HepG2 (cell line): ENCODE results near the gene DDAH2. TPM values are rescaled to one million over a fixed set of nuclear protein-coding genes. Genes with fewer than 3 reads are reported as not detected.

ENCODE experiments used
- BHLHE40 ChIP-seq: IDR thresholded peaks from 2 replicates; pipeline ENCODE4 v1.6.1; 2011; ENCODE audit warnings: low read length, improper control_type of control experiment
- CCAR2 ChIP-seq: fragments of 200-400 bp; formaldehyde crosslinking; optimal IDR thresholded peaks from 2 replicates; pipeline ENCODE3; 2018; ENCODE audit warnings: low read depth, mild to moderate bottlenecking, low read length, moderate library complexity
- EZH2 ChIP-seq: conservative IDR thresholded peaks from 2 replicates; pipeline ENCODE4 v1.6.1; 2012; ENCODE audit warnings: mild to moderate bottlenecking, low read depth, low read length, moderate library complexity
- GATAD1 ChIP-seq: IDR thresholded peaks from 2 replicates; pipeline ENCODE4 v1.6.1; 2016; ENCODE audit warnings: missing genetic modification reagents, missing compliant biosample characterization
- HOXA5 ChIP-seq: sonication (generic); formaldehyde crosslinking; IDR thresholded peaks from 2 replicates; pipeline ENCODE4 v1.4.0; 2020; ENCODE audit warnings: missing genetic modification reagents
- KDM2A ChIP-seq: sonication (generic); formaldehyde crosslinking; IDR thresholded peaks from 2 replicates; pipeline ENCODE4 v1.4.0; 2020; ENCODE audit warnings: low read depth, missing genetic modification reagents, borderline replicate concordance
- KDM5B ChIP-seq: sonication (generic); formaldehyde crosslinking; IDR thresholded peaks from 2 replicates; pipeline ENCODE4 v1.4.0; 2020; ENCODE audit warnings: missing genetic modification reagents, mild to moderate bottlenecking, borderline replicate concordance
- NKX3-1 ChIP-seq: sonication (generic); formaldehyde crosslinking; IDR thresholded peaks from 2 replicates; pipeline ENCODE4 v1.5.0; 2020; ENCODE audit warnings: missing genetic modification reagents
- PHB2 ChIP-seq: fragments of 450-650 bp; IDR thresholded peaks from 2 replicates; pipeline ENCODE4 v1.6.1; 2018; ENCODE audit not compliant: partially characterized antibody
- PRMT3 ChIP-seq: sonication (generic); formaldehyde crosslinking; IDR thresholded peaks from 2 replicates; pipeline ENCODE4 v1.8.1; 2022; ENCODE audit warnings: low read depth, mild to moderate bottlenecking, moderate library complexity, missing genetic modification reagents, borderline replicate concordance
- RNF2 ChIP-seq: fragments of 450-650 bp; conservative IDR thresholded peaks from 2 replicates; pipeline ENCODE4 v1.6.1; 2016; ENCODE audit warnings: low read depth
- SMAD9 ChIP-seq: sonication (generic); formaldehyde crosslinking; IDR thresholded peaks from 2 replicates; pipeline ENCODE4 v1.5.1; 2020; ENCODE audit warnings: mild to moderate bottlenecking, missing genetic modification reagents
- THRA ChIP-seq: sonication (generic); formaldehyde crosslinking; IDR thresholded peaks from 2 replicates; pipeline ENCODE4 v1.4.0; 2020; ENCODE audit warnings: missing genetic modification reagents, borderline replicate concordance
- ZIK1 ChIP-seq: sonication (generic); formaldehyde crosslinking; IDR thresholded peaks from 2 replicates; pipeline ENCODE4 v1.5.0; 2020; ENCODE audit warnings: mild to moderate bottlenecking, low read depth, missing genetic modification reagents, borderline replicate concordance
- ZNF446 ChIP-seq: sonication (generic); formaldehyde crosslinking; IDR thresholded peaks from 2 replicates; pipeline ENCODE4 v1.5.0; 2020; ENCODE audit warnings: mild to moderate bottlenecking, missing genetic modification reagents
- ZNF496 ChIP-seq: sonication (generic); formaldehyde crosslinking; IDR thresholded peaks from 2 replicates; pipeline ENCODE4 v1.8.1; 2023; ENCODE audit warnings: mild to moderate bottlenecking, moderate library complexity, missing genetic modification reagents; ENCODE audit not compliant: insufficient replicate concordance
- ZSCAN22 ChIP-seq: sonication (generic); formaldehyde crosslinking; IDR thresholded peaks from 2 replicates; pipeline ENCODE4 v1.4.0; 2020; ENCODE audit warnings: mild to moderate bottlenecking, missing genetic modification reagents
- polyA plus RNA-seq, 8 experiments: library from polyadenylated mRNA; depleted of rRNA in 3 of 8; stranded (reverse) in 7 of 8; unstranded in 1 of 8; fragments of >200 nt; fragmentation: Illumina TruSeq in 4 of 8; extraction: Trizol in 4 of 8; gene quantifications; 2 replicates each; pipeline versions ENCODE4 v1.2.1 to v1.2.3, GENCODE V29; 2011 to 2016; ENCODE audit warnings: low read depth in 4 of 8, missing spikeins in 1 of 8, mixed read lengths in 1 of 8; ENCODE audit not compliant: insufficient read depth in 1 of 8
- total RNA-seq, 5 experiments: library from RNA; depleted of rRNA; stranded (reverse); fragments of >200 nt; fragmentation: Illumina TruSeq; extraction: Trizol; gene quantifications; 2 replicates each; pipeline ENCODE4 v1.2.3, GENCODE V29; 2016; ENCODE audit warnings: low read depth in 1 of 5
- TF ChIP-seq, protein P1 (sequence below): sonication (generic); formaldehyde crosslinking; IDR thresholded peaks from 2 replicates; pipeline ENCODE4 v1.5.0; 2020; ENCODE audit warnings: missing genetic modification reagents, mild to moderate bottlenecking, borderline replicate concordance
- TF ChIP-seq, protein P2 (sequence below): sonication (generic); formaldehyde crosslinking; IDR thresholded peaks from 2 replicates; pipeline ENCODE4 v1.4.0; 2020; ENCODE audit warnings: missing genetic modification reagents, borderline replicate concordance
- TF ChIP-seq, protein P3 (sequence below): sonication (generic); formaldehyde crosslinking; IDR thresholded peaks from 2 replicates; pipeline ENCODE4 v1.4.0; 2020; ENCODE audit warnings: mild to moderate bottlenecking, missing genetic modification reagents

The DDAH2 gene
- total and polyA plus RNA-seq, 2 of the 13 experiments (the other 11 are each of a cell fraction or from before 2014, with no cell fraction given) = 16.4 to 21.1 TPM

- TF ChIP-seq, protein P1, sequence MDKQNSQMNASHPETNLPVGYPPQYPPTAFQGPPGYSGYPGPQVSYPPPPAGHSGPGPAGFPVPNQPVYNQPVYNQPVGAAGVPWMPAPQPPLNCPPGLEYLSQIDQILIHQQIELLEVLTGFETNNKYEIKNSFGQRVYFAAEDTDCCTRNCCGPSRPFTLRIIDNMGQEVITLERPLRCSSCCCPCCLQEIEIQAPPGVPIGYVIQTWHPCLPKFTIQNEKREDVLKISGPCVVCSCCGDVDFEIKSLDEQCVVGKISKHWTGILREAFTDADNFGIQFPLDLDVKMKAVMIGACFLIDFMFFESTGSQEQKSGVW (CRISPR knock-in tag) = no peak
- TF ChIP-seq BHLHE40 (no peak), THRA (CRISPR knock-in tag) (peak; percentile 81; the same call in 1 of the 2 replicates), KDM2A (CRISPR knock-in tag) (peak; percentile 49), PRMT3 (CRISPR knock-in tag) (no peak), ZNF496 (CRISPR knock-in tag) (no peak), ZIK1 (CRISPR knock-in tag) (0 out of 2 replicates have a peak, but pooled peaks have one; percentile 19), RNF2 (no peak), NKX3-1 (CRISPR knock-in tag) (peak; percentile 43; the same call in 1 of the 2 replicates), KDM5B (no peak; the same call in 1 of the 2 replicates), PHB2 (no peak), HOXA5 (CRISPR knock-in tag) (peak; percentile 77), ZNF446 (CRISPR knock-in tag) (no peak), GATAD1 (peak; percentile 45), CCAR2 (no peak), EZH2 (no peak), SMAD9 (CRISPR knock-in tag) (no peak), ZSCAN22 (CRISPR knock-in tag) (no peak)
- TF ChIP-seq, protein P2, sequence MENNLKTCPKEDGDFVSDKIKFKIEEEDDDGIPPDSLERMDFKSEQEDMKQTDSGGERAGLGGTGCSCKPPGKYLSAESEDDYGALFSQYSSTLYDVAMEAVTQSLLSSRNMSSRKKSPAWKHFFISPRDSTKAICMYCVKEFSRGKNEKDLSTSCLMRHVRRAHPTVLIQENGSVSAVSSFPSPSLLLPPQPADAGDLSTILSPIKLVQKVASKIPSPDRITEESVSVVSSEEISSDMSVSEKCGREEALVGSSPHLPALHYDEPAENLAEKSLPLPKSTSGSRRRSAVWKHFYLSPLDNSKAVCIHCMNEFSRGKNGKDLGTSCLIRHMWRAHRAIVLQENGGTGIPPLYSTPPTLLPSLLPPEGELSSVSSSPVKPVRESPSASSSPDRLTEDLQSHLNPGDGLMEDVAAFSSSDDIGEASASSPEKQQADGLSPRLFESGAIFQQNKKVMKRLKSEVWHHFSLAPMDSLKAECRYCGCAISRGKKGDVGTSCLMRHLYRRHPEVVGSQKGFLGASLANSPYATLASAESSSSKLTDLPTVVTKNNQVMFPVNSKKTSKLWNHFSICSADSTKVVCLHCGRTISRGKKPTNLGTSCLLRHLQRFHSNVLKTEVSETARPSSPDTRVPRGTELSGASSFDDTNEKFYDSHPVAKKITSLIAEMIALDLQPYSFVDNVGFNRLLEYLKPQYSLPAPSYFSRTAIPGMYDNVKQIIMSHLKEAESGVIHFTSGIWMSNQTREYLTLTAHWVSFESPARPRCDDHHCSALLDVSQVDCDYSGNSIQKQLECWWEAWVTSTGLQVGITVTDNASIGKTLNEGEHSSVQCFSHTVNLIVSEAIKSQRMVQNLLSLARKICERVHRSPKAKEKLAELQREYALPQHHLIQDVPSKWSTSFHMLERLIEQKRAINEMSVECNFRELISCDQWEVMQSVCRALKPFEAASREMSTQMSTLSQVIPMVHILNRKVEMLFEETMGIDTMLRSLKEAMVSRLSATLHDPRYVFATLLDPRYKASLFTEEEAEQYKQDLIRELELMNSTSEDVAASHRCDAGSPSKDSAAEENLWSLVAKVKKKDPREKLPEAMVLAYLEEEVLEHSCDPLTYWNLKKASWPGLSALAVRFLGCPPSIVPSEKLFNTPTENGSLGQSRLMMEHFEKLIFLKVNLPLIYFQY (CRISPR knock-in tag) = peak; percentile 79
- TF ChIP-seq, protein P3, sequence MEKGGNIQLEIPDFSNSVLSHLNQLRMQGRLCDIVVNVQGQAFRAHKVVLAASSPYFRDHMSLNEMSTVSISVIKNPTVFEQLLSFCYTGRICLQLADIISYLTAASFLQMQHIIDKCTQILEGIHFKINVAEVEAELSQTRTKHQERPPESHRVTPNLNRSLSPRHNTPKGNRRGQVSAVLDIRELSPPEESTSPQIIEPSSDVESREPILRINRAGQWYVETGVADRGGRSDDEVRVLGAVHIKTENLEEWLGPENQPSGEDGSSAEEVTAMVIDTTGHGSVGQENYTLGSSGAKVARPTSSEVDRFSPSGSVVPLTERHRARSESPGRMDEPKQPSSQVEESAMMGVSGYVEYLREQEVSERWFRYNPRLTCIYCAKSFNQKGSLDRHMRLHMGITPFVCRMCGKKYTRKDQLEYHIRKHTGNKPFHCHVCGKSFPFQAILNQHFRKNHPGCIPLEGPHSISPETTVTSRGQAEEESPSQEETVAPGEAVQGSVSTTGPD (CRISPR knock-in tag) = 0 out of 2 replicates have a peak, but pooled peaks have one; percentile 37
Observed at GRCh38 chr6:31737991-31738979, 9.2 kb upstream of the DDAH2 start (continued).
